Panc1 (cell line): ENCODE data around the gene NR1H3. TPM values are rescaled to one million over a fixed set of nuclear protein-coding genes. Genes with fewer than 3 reads are reported as not detected.
A peak's percentile ranks its signal among the peaks of the same experiment; 100 is the strongest.

Source experiments
- ATAC-seq: fragments of 200-7000 bp; cut with Tn5 transposase; 2 replicates; pipeline ENCODE4 v1.9.1; 2020; ENCODE audit warnings: mild to moderate bottlenecking, moderate library complexity
- BruUV-seq: library from RNA; stranded (reverse); fragments of 400-500 nt; replicated peaks from 2 replicates; lab custom pipeline; 2021; lab: Mats Ljungman, UMichigan
- CTCF ChIA-PET: fragments of 300-600 bp; sonication (Branson Sonifier 250); formaldehyde crosslinking; loops from one replicate; lab custom pipeline; 2022; ENCODE audit warnings: antibody characterized with exemption; lab: Charles Lee
- POLR2A ChIA-PET: fragments of 300-600 bp; sonication (Branson Sonifier 250); formaldehyde crosslinking; loops from one replicate; lab custom pipeline; 2022; ENCODE audit warnings: antibody characterized with exemption; lab: Charles Lee
- DNase-seq: peaks from one replicate; pipeline ENCODE4 v3.0.0-alpha.2; 2010; ENCODE audit warnings: low read depth, low spot score
- H3K27ac ChIP-seq: 2 replicates; pipeline ENCODE4 v1.5.1; 2011; ENCODE audit warnings: mild to moderate bottlenecking, low read length, inconsistent platforms
- H3K27me3 ChIP-seq: fragments of 200-500 bp; sonication (Bioruptor generic); 2 replicates; pipeline ENCODE4 v1.6.0; 2014; ENCODE audit warnings: low read length, inconsistent platforms; ENCODE audit not compliant: control insufficient read depth, insufficient read depth
- H3K36me3 ChIP-seq: fragments of 200-500 bp; sonication (Bioruptor generic); 2 replicates; pipeline ENCODE4 v1.5.1; 2014; ENCODE audit warnings: inconsistent platforms, mild to moderate bottlenecking, low read length, moderate library complexity; ENCODE audit not compliant: control insufficient read depth, insufficient read depth
- H3K4me1 ChIP-seq: 2 replicates; pipeline ENCODE4 v1.5.1; 2011; ENCODE audit warnings: inconsistent platforms, mild to moderate bottlenecking, low read length, moderate library complexity; ENCODE audit not compliant: control insufficient read depth, insufficient read depth
- H3K4me3 ChIP-seq, 2 experiments: 2 replicates each; pipeline ENCODE4 v1.5.1; 2011 to 2012; ENCODE audit warnings: low read depth in 2 of 2, low read length in 2 of 2, mild to moderate bottlenecking in 2 of 2, inconsistent platforms in 1 of 2, moderate library complexity in 1 of 2
- H3K9me3 ChIP-seq: fragments of 200-500 bp; sonication (Bioruptor generic); 2 replicates; pipeline ENCODE4 v1.5.1; 2014; ENCODE audit warnings: low read depth, mild to moderate bottlenecking, inconsistent platforms, low read length, moderate library complexity; ENCODE audit not compliant: control insufficient read depth, insufficient read depth
- POLR2AphosphoS5 ChIP-seq: IDR thresholded peaks from 2 replicates; pipeline ENCODE4 v1.6.1; 2012; ENCODE audit warnings: mild to moderate bottlenecking, low read depth, low read length, moderate library complexity
- SIN3A ChIP-seq: IDR thresholded peaks from 2 replicates; pipeline ENCODE4 v1.6.1; 2012; ENCODE audit warnings: low read depth, mild to moderate bottlenecking, low read length, moderate library complexity, borderline replicate concordance; ENCODE audit not compliant: insufficient read depth
- TCF7L2 ChIP-seq: IDR thresholded peaks from 2 replicates; pipeline ENCODE4 v1.6.1; 2011; ENCODE audit warnings: mild to moderate bottlenecking, low read depth, low read length, inconsistent platforms
- in situ Hi-C: cut with HindIII; loops from 2 replicates; pipeline ENCODE4 v1.10.0; 2016; ENCODE audit warnings: low sequenced_read_pairs, low pct_unique_long_range_greater_than_20kb
- intact Hi-C: fragments of 100-400 bp; cut with micrococcal nuclease; formaldehyde crosslinking; loops from one replicate; pipeline ENCODE4 v1.10.0; 2022; ENCODE audit not compliant: unreplicated experiment
- total RNA-seq: library from RNA; stranded (reverse); gene quantifications from one replicate; pipeline ENCODE4 v1.2.1, GENCODE V29; 2021; ENCODE audit not compliant: unreplicated experiment
- TF ChIP-seq, protein P1 (sequence below), 2 experiments: IDR thresholded peaks; 2 replicates each; pipeline ENCODE4 v1.6.1; 2011 to 2012; ENCODE audit warnings: low read depth in 2 of 2, control low read depth in 1 of 2, low read length in 1 of 2, mild to moderate bottlenecking in 1 of 2, moderate library complexity in 1 of 2; ENCODE audit not compliant: insufficient read depth in 1 of 2
- TF ChIP-seq, protein P2 (sequence below): fragments of 450-650 bp; IDR thresholded peaks from 2 replicates; pipeline ENCODE4 v1.5.1; 2017; ENCODE audit warnings: mild to moderate bottlenecking

NR1H3 gene
- total RNA-seq, 1 experiment from 2014 or later, result 17.2 TPM

DNA sequence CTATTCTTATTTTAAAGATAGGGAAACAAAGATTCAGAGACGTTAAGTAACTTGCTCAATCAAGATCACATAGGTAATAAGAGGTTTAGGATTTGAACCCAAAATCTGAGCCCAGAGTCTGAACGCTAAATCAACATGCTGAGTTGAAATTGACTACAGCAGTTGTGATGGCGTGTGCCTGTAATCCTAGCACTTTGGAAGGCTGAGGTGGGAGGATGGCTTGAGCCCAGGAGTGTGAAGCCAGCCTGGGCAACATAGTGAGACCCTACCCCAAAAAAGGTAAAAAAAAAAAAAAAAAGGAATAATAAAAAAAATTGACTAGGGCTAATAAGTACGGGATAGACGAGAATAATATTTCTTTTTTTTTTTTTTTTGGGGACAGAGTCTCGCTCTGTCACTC, 1.4 kb upstream of the NR1H3 start:
- no TSS peak for BruUV-seq
- Histone ChIP-seq H3K4me1 (peaks cover 32% of the 10 kb centered on the region), H3K27me3 (no peaks in the 10 kb centered on the region), H3K27ac (no peak overlapping the region), H3K36me3 (no peaks in the 10 kb centered on the region), H3K4me3 (no peak overlapping the region), H3K9me3 (no peaks in the 10 kb centered on the region)
- ATAC-seq, result no peak
- CTCF ChIA-PET, result no interaction called here
- DNase-seq, result no peak
- POLR2A ChIA-PET, result no interaction called here
- intact Hi-C loops (loop anchor here (10.0 kb wide), 2 partner anchors 82 to 98 kb away; partner anchors contain the start of genes ARFGAP2 and MYBPC3), in situ Hi-C loops (no loop called here)
- TF ChIP-seq POLR2AphosphoS5, result no peak
- TF ChIP-seq, protein P1, sequence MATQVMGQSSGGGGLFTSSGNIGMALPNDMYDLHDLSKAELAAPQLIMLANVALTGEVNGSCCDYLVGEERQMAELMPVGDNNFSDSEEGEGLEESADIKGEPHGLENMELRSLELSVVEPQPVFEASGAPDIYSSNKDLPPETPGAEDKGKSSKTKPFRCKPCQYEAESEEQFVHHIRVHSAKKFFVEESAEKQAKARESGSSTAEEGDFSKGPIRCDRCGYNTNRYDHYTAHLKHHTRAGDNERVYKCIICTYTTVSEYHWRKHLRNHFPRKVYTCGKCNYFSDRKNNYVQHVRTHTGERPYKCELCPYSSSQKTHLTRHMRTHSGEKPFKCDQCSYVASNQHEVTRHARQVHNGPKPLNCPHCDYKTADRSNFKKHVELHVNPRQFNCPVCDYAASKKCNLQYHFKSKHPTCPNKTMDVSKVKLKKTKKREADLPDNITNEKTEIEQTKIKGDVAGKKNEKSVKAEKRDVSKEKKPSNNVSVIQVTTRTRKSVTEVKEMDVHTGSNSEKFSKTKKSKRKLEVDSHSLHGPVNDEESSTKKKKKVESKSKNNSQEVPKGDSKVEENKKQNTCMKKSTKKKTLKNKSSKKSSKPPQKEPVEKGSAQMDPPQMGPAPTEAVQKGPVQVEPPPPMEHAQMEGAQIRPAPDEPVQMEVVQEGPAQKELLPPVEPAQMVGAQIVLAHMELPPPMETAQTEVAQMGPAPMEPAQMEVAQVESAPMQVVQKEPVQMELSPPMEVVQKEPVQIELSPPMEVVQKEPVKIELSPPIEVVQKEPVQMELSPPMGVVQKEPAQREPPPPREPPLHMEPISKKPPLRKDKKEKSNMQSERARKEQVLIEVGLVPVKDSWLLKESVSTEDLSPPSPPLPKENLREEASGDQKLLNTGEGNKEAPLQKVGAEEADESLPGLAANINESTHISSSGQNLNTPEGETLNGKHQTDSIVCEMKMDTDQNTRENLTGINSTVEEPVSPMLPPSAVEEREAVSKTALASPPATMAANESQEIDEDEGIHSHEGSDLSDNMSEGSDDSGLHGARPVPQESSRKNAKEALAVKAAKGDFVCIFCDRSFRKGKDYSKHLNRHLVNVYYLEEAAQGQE (IDR thresholded peaks at IDR 0.05; ENCODE audit: insufficient read depth in 1 of 2, low read depth in 2 of 2, low read length in 1 of 2), result no peak
- TF ChIP-seq TCF7L2, result no peak
- no peak for TF ChIP-seq SIN3A
- TF ChIP-seq, protein P2, sequence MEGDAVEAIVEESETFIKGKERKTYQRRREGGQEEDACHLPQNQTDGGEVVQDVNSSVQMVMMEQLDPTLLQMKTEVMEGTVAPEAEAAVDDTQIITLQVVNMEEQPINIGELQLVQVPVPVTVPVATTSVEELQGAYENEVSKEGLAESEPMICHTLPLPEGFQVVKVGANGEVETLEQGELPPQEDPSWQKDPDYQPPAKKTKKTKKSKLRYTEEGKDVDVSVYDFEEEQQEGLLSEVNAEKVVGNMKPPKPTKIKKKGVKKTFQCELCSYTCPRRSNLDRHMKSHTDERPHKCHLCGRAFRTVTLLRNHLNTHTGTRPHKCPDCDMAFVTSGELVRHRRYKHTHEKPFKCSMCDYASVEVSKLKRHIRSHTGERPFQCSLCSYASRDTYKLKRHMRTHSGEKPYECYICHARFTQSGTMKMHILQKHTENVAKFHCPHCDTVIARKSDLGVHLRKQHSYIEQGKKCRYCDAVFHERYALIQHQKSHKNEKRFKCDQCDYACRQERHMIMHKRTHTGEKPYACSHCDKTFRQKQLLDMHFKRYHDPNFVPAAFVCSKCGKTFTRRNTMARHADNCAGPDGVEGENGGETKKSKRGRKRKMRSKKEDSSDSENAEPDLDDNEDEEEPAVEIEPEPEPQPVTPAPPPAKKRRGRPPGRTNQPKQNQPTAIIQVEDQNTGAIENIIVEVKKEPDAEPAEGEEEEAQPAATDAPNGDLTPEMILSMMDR, result no peak

DNA sequence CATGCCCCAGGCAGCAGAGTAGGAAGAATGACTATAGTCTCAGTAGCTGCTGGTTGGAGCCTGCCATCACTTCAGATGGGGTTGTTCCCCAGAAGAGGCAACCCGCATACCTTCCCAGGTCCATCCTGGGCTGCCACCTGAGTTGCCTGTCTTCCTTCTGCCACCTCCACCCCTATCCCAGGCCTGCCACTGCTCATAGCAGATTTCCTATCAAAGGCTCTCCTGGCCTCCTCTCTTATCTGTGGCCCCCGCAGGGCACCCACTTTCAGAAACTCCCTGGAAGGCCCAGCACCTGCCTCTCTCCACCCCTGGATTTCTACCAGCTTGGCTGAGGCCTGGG, 649 bp upstream of the NR1H3 start:
- no peaks in the 10 kb centered on the region for H3K36me3 ChIP-seq
- BruUV-seq, result no TSS peak
- H3K27me3 ChIP-seq, result no peaks in the 10 kb centered on the region
- DNase-seq (no peak), ATAC-seq (peak; percentile 14)
- intact Hi-C loops (loop anchor here (10.0 kb wide), 2 partner anchors 82 to 98 kb away; partner anchors contain the start of genes ARFGAP2 and MYBPC3), in situ Hi-C loops (no loop called here)
- H3K9me3 ChIP-seq, result no peaks in the 10 kb centered on the region
- H3K4me1 ChIP-seq, result peaks cover 32% of the 10 kb centered on the region
- POLR2A ChIA-PET, result interaction anchor here (0.8 kb wide), 1 partner anchor 72 kb away, joined by 3 read pairs; no protein-coding TSS in a partner anchor
- peak overlapping the region; percentile 73 for H3K27ac ChIP-seq
- CTCF ChIA-PET, result interaction anchor here (0.7 kb wide), 1 partner anchor 37 kb away, joined by 3 read pairs; no protein-coding TSS in a partner anchor
- TF ChIP-seq SIN3A (no peak), TCF7L2 (no peak)
- 0 out of 4 replicates have a peak overlapping the region, but pooled peaks of 1 of the 2 experiments have one; percentile 10 for H3K4me3 ChIP-seq

DNA sequence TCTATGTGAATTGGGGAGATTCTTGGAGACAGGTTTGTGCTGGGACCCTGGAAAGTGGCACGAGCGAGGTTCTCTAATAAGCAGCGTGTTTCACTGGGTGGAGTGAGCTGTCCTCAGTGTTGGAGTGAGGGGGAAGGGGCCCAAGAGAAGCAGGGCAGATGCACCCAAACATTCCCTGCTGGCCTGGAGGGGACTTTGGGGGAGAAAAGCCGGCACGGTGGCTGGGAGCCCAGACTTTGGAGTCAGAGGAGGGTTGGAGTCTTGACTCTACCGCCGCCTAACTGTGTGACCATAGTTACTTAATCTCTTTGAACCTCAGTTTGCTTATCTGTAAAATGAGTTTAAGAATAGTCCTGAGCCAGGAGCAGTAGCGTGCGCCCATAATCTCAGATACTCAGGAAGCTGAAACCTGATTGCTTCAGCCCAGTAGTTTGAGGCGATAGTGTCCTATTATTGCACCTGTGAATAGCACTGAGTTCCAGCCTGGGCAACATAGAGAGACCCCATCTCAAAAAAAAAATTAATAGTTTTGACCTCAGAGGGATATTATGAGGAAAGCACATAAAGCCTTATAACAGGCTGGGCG, 614 bp downstream of the NR1H3 start:
- ChIA-PET CTCF (interaction anchor here (0.7 to 1.6 kb wide), 9 partner anchors 9 to 97 kb away, joined by 3 to 11 read pairs (median 4); partner anchors contain the start of gene ACP2), POLR2A (no interaction called here)
- intact Hi-C loops (loop anchor here (10.0 kb wide), 2 partner anchors 84 to 96 kb away; partner anchors contain the start of genes ARFGAP2 and MYBPC3), in situ Hi-C loops (no loop called here)
- Histone ChIP-seq H3K27ac (peak overlapping the region; percentile 67; the same call in 1 of the 2 replicates), H3K4me3 (no peak overlapping the region), H3K9me3 (no peaks in the 10 kb centered on the region), H3K4me1 (peaks cover 32% of the 10 kb centered on the region), H3K27me3 (no peaks in the 10 kb centered on the region), H3K36me3 (no peaks in the 10 kb centered on the region)
- no TSS peak for BruUV-seq
- TF ChIP-seq POLR2AphosphoS5, result no peak
- TF ChIP-seq, protein P1 (IDR thresholded peaks at IDR 0.05; ENCODE audit: insufficient read depth in 1 of 2, low read depth in 2 of 2, low read length in 1 of 2), result no peak
- no peak for TF ChIP-seq SIN3A
- no peak for TF ChIP-seq TCF7L2
- TF ChIP-seq, protein P2, result no peak
- ATAC-seq (no peak), DNase-seq (no peak)
